Measurements from ENCODE around the gene IQGAP3.

DNA sequence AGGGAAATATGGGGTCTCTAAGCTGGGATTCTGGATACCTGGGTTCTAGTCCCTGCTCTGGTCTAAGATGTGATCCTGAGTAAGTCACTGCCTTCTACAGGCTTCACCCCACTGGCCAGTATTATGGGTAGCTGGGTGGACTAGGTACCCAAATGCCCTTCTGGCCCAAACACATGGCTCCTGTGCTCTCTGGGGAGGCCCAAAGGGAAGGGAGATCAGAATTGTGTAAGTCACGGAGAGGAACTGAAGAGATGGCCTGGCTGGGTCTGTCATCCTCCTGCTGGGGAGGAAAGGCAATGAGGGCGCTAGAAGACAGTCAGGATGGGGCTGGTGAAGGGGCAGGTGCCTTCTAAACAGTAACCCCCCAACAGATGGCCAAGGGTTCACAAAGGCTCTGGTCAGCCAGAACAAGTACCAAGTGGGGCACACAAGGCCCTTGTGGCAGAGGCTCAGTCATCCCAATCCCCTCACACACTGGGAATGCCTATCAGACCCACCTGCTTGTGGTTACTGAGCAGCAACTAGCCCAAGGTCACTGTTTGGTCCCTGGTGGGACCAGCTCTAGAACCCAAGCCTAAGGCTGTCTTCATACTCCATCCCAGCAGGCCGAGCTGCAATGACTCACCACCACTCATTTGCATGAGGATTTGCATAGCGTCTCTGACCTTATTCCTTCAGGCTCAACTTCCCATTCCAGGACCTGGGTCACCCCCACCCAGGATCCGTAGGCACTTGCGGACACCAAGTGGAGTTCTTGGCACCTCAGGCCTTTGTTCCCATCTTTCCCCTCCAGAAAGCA lies 81.0 kb downstream of the IQGAP3 start:
- TF ChIP-seq GATA2 (IDR thresholded peaks at IDR 0.05; ENCODE audit: low read depth, low read length) (no peak), GATA3 (IDR thresholded peaks at IDR 0.05; ENCODE audit: low read depth, low read length) (no peak)

Data from SH-SY5Y (cell line).